Measurements from ENCODE around the gene SLC16A2.

DNA sequence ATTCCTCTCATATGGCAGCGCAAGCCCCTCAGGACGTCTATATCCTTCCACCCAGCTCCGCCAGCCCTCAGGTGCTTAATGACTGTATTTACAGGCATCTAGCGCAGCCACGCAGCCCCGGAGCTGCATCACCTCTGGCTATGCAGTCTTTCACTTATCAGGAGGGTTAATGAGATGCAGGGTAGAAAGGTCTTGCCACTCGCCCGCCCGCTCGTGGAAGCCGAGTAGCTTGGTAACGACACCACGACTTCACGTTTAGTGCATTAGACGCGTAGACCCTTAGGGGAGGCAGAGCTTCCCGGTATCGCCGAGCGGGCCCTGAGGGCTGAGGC lies 1.5 kb upstream of the SLC16A2 start:
- TF ChIP-seq SIN3A (IDR thresholded peaks at IDR 0.05; ENCODE audit: borderline replicate concordance, insufficient read depth, low read depth, low read length) (no peak), CTCF (IDR thresholded peaks at IDR 0.05) (no peak)

All from Panc1 (cell line).